B cell (primary cell): Measurements from ENCODE around the gene CD276. TPM values are rescaled to one million over a fixed set of nuclear protein-coding genes. Genes with fewer than 3 reads are reported as not detected.

Experiments used
- ATAC-seq: fragments of 200-7000 bp; cut with Tn5 transposase; one replicate; pipeline ENCODE4 v1.10.0; 2021; ENCODE audit warnings: low read depth, mild to moderate bottlenecking, moderate number of reproducible peaks, moderate library complexity
- CTCF ChIA-PET: fragments of 350-600 bp; sonication (Branson Sonifier 250); formaldehyde crosslinking; loops from one replicate; lab custom pipeline; 2021; ENCODE audit warnings: antibody characterized with exemption, inconsistent platforms; lab: Charles Lee
- POLR2A ChIA-PET: fragments of 350-600 bp; sonication (Branson Sonifier 250); formaldehyde crosslinking; loops from one replicate; lab custom pipeline; 2021; ENCODE audit warnings: antibody characterized with exemption; lab: Charles Lee
- DNase-seq: peaks from one replicate; pipeline ENCODE4 v3.0.0; 2013
- H2AFZ ChIP-seq: 2 replicates; pipeline ENCODE4 v1.6.1; 2012; ENCODE audit warnings: mild to moderate bottlenecking, low read depth, low read length; ENCODE audit not compliant: insufficient read depth, poor library complexity, severe bottlenecking
- H3K27ac ChIP-seq, 2 donors: 1 replicate in 1 of 2; 2 replicates in 1 of 2; pipeline ENCODE4 v1.5.1; 2012 to 2013; ENCODE audit warnings: low read length in 2 of 2, mild to moderate bottlenecking in 2 of 2, moderate library complexity in 1 of 2
- H3K27me3 ChIP-seq, 4 experiments: fragments of 200-600 bp in 1 of 4; sonication (generic) in 1 of 4; replicated peaks in 1 of 4; 1 replicate in 2 of 4; 2 replicates in 2 of 4; pipeline versions ENCODE4 v1.6.1 to v1.7.0; 2013 to 2016; ENCODE audit warnings: low read length in 3 of 4, mild to moderate bottlenecking in 2 of 4, mixed read lengths in 1 of 4, moderate library complexity in 1 of 4; ENCODE audit not compliant: insufficient read depth in 4 of 4, control insufficient read depth in 3 of 4; ENCODE audit errors: control extremely low read depth in 1 of 4
- H3K36me3 ChIP-seq, 2 experiments: replicated peaks in 1 of 2; 1 replicate in 1 of 2; 2 replicates in 1 of 2; pipeline versions ENCODE4 v1.6.1 to v1.7.1; 2013; ENCODE audit warnings: low read length in 1 of 2; ENCODE audit not compliant: insufficient read depth in 2 of 2, control insufficient read depth in 1 of 2; ENCODE audit errors: control extremely low read depth in 1 of 2, extremely low read depth in 1 of 2
- H3K4me1 ChIP-seq, 2 donors: fragments of 200-600 bp in 1 of 2; sonication (generic) in 1 of 2; 1 replicate in 1 of 2; 2 replicates in 1 of 2; pipeline versions ENCODE4 v1.5.1 to v1.6.1; 2013 to 2017; ENCODE audit warnings: low read length in 2 of 2; ENCODE audit not compliant: control insufficient read depth in 2 of 2, insufficient read depth in 2 of 2
- H3K4me2 ChIP-seq: replicated peaks from 2 replicates; pipeline ENCODE3; 2012; ENCODE audit warnings: mild to moderate bottlenecking, low read depth, low read length; ENCODE audit not compliant: poor library complexity, severe bottlenecking
- H3K4me3 ChIP-seq, 5 experiments: fragments of 200-600 bp in 1 of 5; sonication (generic) in 1 of 5; 1 replicate in 3 of 5; 2 replicates in 2 of 5; pipeline versions ENCODE4 v1.5.1 to v1.7.0; 2011 to 2016; ENCODE audit warnings: low read length in 4 of 5, mild to moderate bottlenecking in 4 of 5, low read depth in 2 of 5, control low read depth in 1 of 5, moderate library complexity in 1 of 5; ENCODE audit not compliant: insufficient read depth in 1 of 5; ENCODE audit errors: control extremely low read depth in 1 of 5, extremely low read depth in 1 of 5
- H3K79me2 ChIP-seq: fragments of 200-600 bp; sonication (generic); one replicate; pipeline ENCODE4 v1.6.0; 2016; ENCODE audit warnings: low read length; ENCODE audit not compliant: control insufficient read depth, insufficient read depth
- H3K9ac ChIP-seq: fragments of 200-600 bp; sonication (generic); 2 replicates; pipeline ENCODE4 v1.6.1; 2017; ENCODE audit warnings: mild to moderate bottlenecking, low read length, moderate library complexity
- H3K9me3 ChIP-seq, 3 donors: one replicate each; pipeline versions ENCODE4 v1.6.1 to v1.7.1; 2013; ENCODE audit warnings: low read length in 2 of 3; ENCODE audit not compliant: control insufficient read depth in 2 of 3, insufficient read depth in 1 of 3; ENCODE audit errors: control extremely low read depth in 1 of 3
- H4K20me1 ChIP-seq: 2 replicates; pipeline ENCODE4 v1.6.0; 2012; ENCODE audit warnings: mild to moderate bottlenecking, low read length; ENCODE audit not compliant: insufficient read depth, control insufficient read depth, poor library complexity, severe bottlenecking
- H3K27ac Mint-ChIP-seq: one replicate; pipeline ENCODE4 v1.8.0; 2021; ENCODE audit warnings: mixed read lengths
- H3K27me3 Mint-ChIP-seq: one replicate; pipeline ENCODE4 v1.8.0; 2021; ENCODE audit warnings: mixed read lengths
- H3K4me1 Mint-ChIP-seq: one replicate; pipeline ENCODE4 v1.8.0; 2021; ENCODE audit warnings: mixed read lengths
- H3K4me3 Mint-ChIP-seq: one replicate; pipeline ENCODE4 v1.8.0; 2021; ENCODE audit warnings: mixed read lengths
- H3K9me3 Mint-ChIP-seq: one replicate; pipeline ENCODE4 v1.8.0; 2022; ENCODE audit warnings: mixed read lengths; ENCODE audit not compliant: insufficient read depth
- EZH2 ChIP-seq: IDR thresholded peaks from 2 replicates; pipeline ENCODE4 v1.6.1; 2012; ENCODE audit warnings: borderline replicate concordance, low read depth, mild to moderate bottlenecking, moderate library complexity, low read length; ENCODE audit not compliant: insufficient read depth, poor library complexity, severe bottlenecking
- WGBS: methylation state at CpG from one replicate; pipeline ENCODE4 v1.1.5; 2013; ENCODE audit warnings: missing lambda C conversion rate; ENCODE audit not compliant: insufficient coverage; 5-methylcytosine and 5-hydroxymethylcytosine counted together
- intact Hi-C: fragments of 100-400 bp; cut with micrococcal nuclease; formaldehyde crosslinking; loops from one replicate; pipeline ENCODE4 v1.10.0; 2022
- polyA plus RNA-seq: library from polyadenylated mRNA; depleted of rRNA; stranded (reverse); fragments of >200 nt; gene quantifications from 2 replicates; pipeline ENCODE4 v1.2.3, GENCODE V29; 2012
- total RNA-seq, 2 donors: library from RNA; stranded (reverse); fragments of 120-200 nt in 1 of 2; gene quantifications; 1 replicate in 1 of 2; 2 replicates in 1 of 2; pipeline versions ENCODE4 v1.2.3 to v1.2.4, GENCODE V29; 2013 to 2022
- TF ChIP-seq, protein P1 (sequence below): fragments of 200-600 bp; IDR thresholded peaks from one replicate; pipeline ENCODE4 v1.8.0; 2022; ENCODE audit warnings: antibody characterized with exemption, mild to moderate bottlenecking

The CD276 gene
- total and polyA plus RNA-seq, 2 donors (not counting 1 experiment from before 2014, with no cell fraction given), result not detected

DNA sequence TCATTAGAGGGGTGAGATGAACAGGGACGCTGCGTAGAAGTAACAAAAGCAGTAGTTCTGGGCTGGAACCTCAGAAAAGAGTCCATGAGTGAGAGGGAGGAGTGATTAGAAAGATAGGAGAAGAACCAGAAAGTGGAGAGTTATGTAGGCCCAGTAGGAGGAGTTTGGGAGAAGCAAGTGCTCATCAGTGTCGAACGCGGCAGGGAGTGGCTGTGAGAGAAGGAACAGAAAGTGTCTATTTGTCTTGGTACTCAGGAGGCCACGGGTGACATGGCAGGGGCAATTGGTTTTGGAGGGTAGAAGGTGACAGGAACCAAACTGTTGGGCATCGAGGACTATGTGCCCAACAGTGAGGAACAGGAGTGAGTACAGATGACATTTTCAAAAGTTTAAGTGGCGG, 70.3 kb downstream of the CD276 start:
- DNase-seq (no peak), ATAC-seq (no peak)
- no peaks in the 10 kb centered on the region for H3K36me3 ChIP-seq
- no peak for TF ChIP-seq EZH2
- TF ChIP-seq, protein P1, sequence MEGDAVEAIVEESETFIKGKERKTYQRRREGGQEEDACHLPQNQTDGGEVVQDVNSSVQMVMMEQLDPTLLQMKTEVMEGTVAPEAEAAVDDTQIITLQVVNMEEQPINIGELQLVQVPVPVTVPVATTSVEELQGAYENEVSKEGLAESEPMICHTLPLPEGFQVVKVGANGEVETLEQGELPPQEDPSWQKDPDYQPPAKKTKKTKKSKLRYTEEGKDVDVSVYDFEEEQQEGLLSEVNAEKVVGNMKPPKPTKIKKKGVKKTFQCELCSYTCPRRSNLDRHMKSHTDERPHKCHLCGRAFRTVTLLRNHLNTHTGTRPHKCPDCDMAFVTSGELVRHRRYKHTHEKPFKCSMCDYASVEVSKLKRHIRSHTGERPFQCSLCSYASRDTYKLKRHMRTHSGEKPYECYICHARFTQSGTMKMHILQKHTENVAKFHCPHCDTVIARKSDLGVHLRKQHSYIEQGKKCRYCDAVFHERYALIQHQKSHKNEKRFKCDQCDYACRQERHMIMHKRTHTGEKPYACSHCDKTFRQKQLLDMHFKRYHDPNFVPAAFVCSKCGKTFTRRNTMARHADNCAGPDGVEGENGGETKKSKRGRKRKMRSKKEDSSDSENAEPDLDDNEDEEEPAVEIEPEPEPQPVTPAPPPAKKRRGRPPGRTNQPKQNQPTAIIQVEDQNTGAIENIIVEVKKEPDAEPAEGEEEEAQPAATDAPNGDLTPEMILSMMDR, result no peak
- WGBS, result 91% methylated on average over 8 of the region's 8 CpGs
- H4K20me1 ChIP-seq, result no peaks in the 10 kb centered on the region
- Mint-ChIP-seq H3K27ac (no peak overlapping the region), H3K4me1 (peaks cover 5% of the 10 kb centered on the region), H3K27me3 (peaks cover 37% of the 10 kb centered on the region), H3K9me3 (no peaks in the 10 kb centered on the region), H3K4me3 (no peak overlapping the region)
- H2AFZ ChIP-seq, result no peak overlapping the region
- H3K9me3 ChIP-seq, result no peaks in the 10 kb centered on the region
- H3K79me2 ChIP-seq, result no peaks in the 10 kb centered on the region
- H3K4me1 ChIP-seq, result no peaks in the 10 kb centered on the region
- H3K27ac ChIP-seq, result no peak overlapping the region
- peaks cover 0 to 39% (median 3%) of the 10 kb centered on the region in 4 experiments for H3K27me3 ChIP-seq
- CTCF ChIA-PET, result interaction anchor here (0.7 kb wide), 1 partner anchor 489 kb away, joined by 3 read pairs; no protein-coding TSS in a partner anchor
- H3K4me3 ChIP-seq, result no peak overlapping the region
- H3K9ac ChIP-seq, result no peak overlapping the region
- no peak overlapping the region for H3K4me2 ChIP-seq
- POLR2A ChIA-PET, result no interaction called here
- intact Hi-C loops, result no loop called here

DNA sequence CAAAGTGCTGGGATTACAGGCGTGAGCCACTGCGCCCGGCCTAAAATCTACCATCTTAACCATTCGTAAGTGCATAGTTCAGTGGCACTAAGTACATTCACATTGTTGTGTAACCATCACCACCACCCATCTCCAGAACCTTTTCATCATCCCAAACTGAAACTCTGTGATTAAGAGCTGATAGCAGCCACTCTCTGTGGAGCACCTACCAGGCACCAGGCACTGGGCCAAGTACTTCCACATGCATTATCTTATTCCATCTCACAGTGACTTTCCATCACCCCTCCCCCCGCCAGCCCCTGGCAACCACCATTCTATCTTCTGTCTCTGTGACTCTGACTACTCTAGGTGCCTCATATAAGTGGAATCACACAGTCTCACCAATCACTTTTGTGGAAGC, 71.3 kb downstream of the CD276 start:
- POLR2A ChIA-PET, result no interaction called here
- H4K20me1 ChIP-seq, result no peaks in the 10 kb centered on the region
- H3K4me1 ChIP-seq, result no peaks in the 10 kb centered on the region
- 100% methylated on average over 4 of the region's 5 CpGs for WGBS
- H3K36me3 ChIP-seq, result no peaks in the 10 kb centered on the region
- no peaks in the 10 kb centered on the region for H3K79me2 ChIP-seq
- peaks cover 33% of the 10 kb centered on the region for H3K27me3 Mint-ChIP-seq
- no peak overlapping the region for H3K4me3 ChIP-seq
- H3K9ac ChIP-seq, result no peak overlapping the region
- CTCF ChIA-PET, result no interaction called here
- DNase-seq (no peak), ATAC-seq (no peak)
- TF ChIP-seq EZH2, result no peak
- TF ChIP-seq, protein P1, result no peak
- intact Hi-C loops, result no loop called here
- no peak overlapping the region for H3K4me3 Mint-ChIP-seq
- H3K4me2 ChIP-seq, result no peak overlapping the region
- H3K27ac ChIP-seq, result no peak overlapping the region
- no peak overlapping the region for H3K27ac Mint-ChIP-seq
- peaks cover 5% of the 10 kb centered on the region for H3K4me1 Mint-ChIP-seq
- H3K9me3 Mint-ChIP-seq, result no peaks in the 10 kb centered on the region
- no peaks in the 10 kb centered on the region for H3K9me3 ChIP-seq
- H3K27me3 ChIP-seq, result peaks cover 0 to 39% (median 3%) of the 10 kb centered on the region in 4 experiments
- no peak overlapping the region for H2AFZ ChIP-seq
